HEK293T (cell line): ENCODE data around the gene PRIM2.
"Not testable (repeated sequence)": the region's sequence is repeated elsewhere in the genome, so short reads cannot be mapped to it uniquely, and the experiment has no call there.

Source experiments
- CTCF ChIA-PET: fragments of 350-600 bp; formaldehyde crosslinking; extraction: SDS; loops from one replicate; lab custom pipeline; 2021; ENCODE audit warnings: antibody characterized with exemption, inconsistent platforms; lab: Yijun Ruan, JAX
- POLR2A ChIA-PET: fragments of 350-600 bp; formaldehyde crosslinking; extraction: SDS; loops from one replicate; lab custom pipeline; 2020; ENCODE audit warnings: antibody characterized with exemption, inconsistent platforms; lab: Yijun Ruan, JAX
- DNase-seq: peaks from one replicate; pipeline ENCODE4 v3.0.0; 2012; ENCODE audit warnings: mixed read lengths; ENCODE audit errors: extremely low spot score
- ARNT ChIP-seq: fragments of 450-650 bp; IDR thresholded peaks from 2 replicates; pipeline ENCODE4 v1.6.1; 2017; ENCODE audit warnings: mild to moderate bottlenecking
- CTBP1 ChIP-seq: fragments of 450-650 bp; IDR thresholded peaks from 2 replicates; pipeline ENCODE4 v1.6.1; 2016; ENCODE audit warnings: borderline replicate concordance
- ELF4 ChIP-seq: fragments of 450-650 bp; IDR thresholded peaks from 2 replicates; pipeline ENCODE4 v1.6.1; 2017; ENCODE audit warnings: antibody characterized with exemption
- FOXA1 ChIP-seq: fragments of 450-650 bp; IDR thresholded peaks from 2 replicates; pipeline ENCODE4 v1.6.1; 2016; ENCODE audit warnings: mild to moderate bottlenecking
- FOXK2 ChIP-seq: fragments of 450-650 bp; IDR thresholded peaks from 2 replicates; pipeline ENCODE4 v1.6.1; 2016; ENCODE audit warnings: mild to moderate bottlenecking
- FOXM1 ChIP-seq: fragments of 450-650 bp; IDR thresholded peaks from 2 replicates; pipeline ENCODE4 v1.6.1; 2017; ENCODE audit warnings: mild to moderate bottlenecking, borderline replicate concordance
- HDGF ChIP-seq: fragments of 450-650 bp; IDR thresholded peaks from 2 replicates; pipeline ENCODE4 v1.6.1; 2017; ENCODE audit warnings: antibody characterized with exemption, borderline replicate concordance
- L3MBTL2 ChIP-seq: fragments of 450-650 bp; conservative IDR thresholded peaks from 2 replicates; pipeline ENCODE4 v1.6.1; 2016; ENCODE audit warnings: mild to moderate bottlenecking
- LEF1 ChIP-seq: fragments of 450-650 bp; IDR thresholded peaks from 2 replicates; pipeline ENCODE4 v1.6.1; 2017; ENCODE audit warnings: mild to moderate bottlenecking, borderline replicate concordance
- NFRKB ChIP-seq: fragments of 450-650 bp; IDR thresholded peaks from 2 replicates; pipeline ENCODE4 v1.6.1; 2016; ENCODE audit warnings: mild to moderate bottlenecking, moderate library complexity
- SP1 ChIP-seq: fragments of 450-650 bp; IDR thresholded peaks from 2 replicates; pipeline ENCODE4 v1.6.1; 2017
- SUZ12 ChIP-seq: fragments of 450-650 bp; IDR thresholded peaks from 2 replicates; pipeline ENCODE4 v1.6.1; 2016; ENCODE audit warnings: mild to moderate bottlenecking
- TARDBP ChIP-seq: fragments of 450-650 bp; IDR thresholded peaks from 2 replicates; pipeline ENCODE4 v1.6.1; 2016
- ZNF384 ChIP-seq: fragments of 450-650 bp; IDR thresholded peaks from 2 replicates; pipeline ENCODE4 v1.6.1; 2016
- TF ChIP-seq, protein P1 (sequence below): fragments of 450-650 bp; IDR thresholded peaks from 2 replicates; pipeline ENCODE4 v1.6.1; 2016

The PRIM2 gene

DNA sequence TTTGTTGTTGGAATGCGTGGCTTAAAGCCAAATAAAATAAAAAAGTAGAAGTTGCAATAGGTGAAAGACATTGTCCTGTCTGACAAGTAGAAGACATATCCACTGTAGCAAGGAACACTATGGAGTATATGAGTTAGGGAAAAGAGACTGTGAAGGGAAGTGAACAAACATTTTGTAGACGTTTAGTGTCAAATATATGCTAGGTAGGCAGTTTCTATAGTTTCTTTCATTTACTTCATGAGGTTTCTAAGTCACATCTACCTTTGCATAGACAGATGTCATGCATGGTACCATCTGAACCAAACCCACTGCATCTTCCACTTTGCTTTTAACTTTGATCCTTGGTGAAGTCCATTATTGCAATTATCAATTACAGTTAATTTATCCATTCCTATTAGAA is 9.9 kb downstream of the PRIM2 start:
- TF ChIP-seq NFRKB (no peak), TARDBP (no peak)
- ChIA-PET CTCF (no interaction called here), POLR2A (no interaction called here)
- no peak for DNase-seq

DNA sequence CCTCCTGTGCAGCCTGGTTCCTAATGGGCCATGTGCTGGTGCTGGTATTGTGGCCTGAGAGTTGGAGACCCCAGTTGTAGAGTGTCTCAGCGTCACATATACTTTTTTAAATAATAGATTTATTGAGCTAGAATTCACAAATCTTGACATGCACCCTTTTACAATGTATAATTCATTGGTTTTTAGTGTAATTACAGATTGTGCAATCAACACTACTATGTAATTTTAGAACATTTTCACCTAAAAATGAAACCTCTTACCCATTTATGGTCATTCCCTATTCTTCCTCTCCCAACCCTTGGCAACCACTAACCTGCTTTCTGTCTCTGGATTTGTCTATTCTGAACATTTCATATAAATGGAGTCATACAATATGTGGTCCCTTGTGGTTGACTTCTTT is 10.6 kb downstream of the PRIM2 start:
- ChIA-PET POLR2A (no interaction called here), CTCF (no interaction called here)
- DNase-seq, result no peak
- TF ChIP-seq FOXK2 (no peak), ELF4 (no peak), SUZ12 (no peak), ZNF384 (no peak), FOXA1 (no peak), L3MBTL2 (no peak), SP1 (no peak), NFRKB (no peak), HDGF (no peak), LEF1 (no peak), ARNT (no peak), TARDBP (no peak)

DNA sequence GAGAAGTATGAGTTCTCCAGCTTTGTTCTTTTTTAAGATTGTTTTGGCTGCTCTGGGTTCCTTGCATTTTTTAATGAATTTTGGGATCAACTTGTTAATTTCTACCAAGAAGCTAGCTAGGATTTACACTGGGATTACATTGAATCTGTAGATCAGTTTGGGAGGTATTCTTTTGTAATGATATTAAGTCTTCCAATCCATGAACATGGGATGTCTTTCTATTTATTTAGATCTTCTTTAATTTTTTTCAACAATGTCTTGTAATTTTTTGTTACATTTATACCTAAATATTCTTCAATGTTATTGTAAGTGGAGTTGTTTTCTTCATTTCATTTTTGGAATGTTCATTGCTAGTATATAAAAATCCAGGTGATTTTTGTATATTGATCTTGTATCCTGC is 12.5 kb downstream of the PRIM2 start:
- ChIA-PET CTCF (no interaction called here), POLR2A (no interaction called here)
- DNase-seq, result no peak
- no peak for TF ChIP-seq L3MBTL2
- TF ChIP-seq ELF4, result no peak

DNA sequence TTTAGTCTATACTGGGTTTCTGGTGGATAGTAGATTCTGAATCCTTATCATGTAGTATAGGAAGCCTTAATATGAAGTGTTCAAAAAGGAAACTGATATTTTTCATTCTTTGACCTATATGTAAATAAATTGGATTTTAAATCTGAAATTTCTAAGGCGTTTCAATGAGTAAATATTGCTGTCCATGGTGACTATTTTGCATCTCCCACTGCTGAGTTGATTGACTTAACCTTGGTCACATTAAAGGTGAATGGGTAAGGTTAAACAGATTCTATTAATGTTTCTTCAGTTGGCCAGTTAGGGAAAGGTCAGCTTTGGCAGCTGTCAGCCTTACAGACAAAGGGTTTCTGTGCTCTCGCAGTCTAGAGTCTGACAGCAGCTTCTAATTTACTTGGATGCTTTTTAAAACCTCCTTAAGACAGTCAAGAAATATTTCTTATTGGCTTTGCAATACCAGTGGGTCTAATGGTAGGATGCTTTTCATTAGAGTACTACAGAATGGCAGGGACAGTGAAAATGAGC is 24.8 kb downstream of the PRIM2 start:
- ChIA-PET POLR2A (no interaction called here), CTCF (no interaction called here)
- TF ChIP-seq, protein P1, sequence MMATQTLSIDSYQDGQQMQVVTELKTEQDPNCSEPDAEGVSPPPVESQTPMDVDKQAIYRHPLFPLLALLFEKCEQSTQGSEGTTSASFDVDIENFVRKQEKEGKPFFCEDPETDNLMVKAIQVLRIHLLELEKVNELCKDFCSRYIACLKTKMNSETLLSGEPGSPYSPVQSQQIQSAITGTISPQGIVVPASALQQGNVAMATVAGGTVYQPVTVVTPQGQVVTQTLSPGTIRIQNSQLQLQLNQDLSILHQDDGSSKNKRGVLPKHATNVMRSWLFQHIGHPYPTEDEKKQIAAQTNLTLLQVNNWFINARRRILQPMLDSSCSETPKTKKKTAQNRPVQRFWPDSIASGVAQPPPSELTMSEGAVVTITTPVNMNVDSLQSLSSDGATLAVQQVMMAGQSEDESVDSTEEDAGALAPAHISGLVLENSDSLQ, result no peak
- TF ChIP-seq FOXM1 (no peak), CTBP1 (no peak), ELF4 (no peak), LEF1 (no peak)
- no peak for DNase-seq

DNA sequence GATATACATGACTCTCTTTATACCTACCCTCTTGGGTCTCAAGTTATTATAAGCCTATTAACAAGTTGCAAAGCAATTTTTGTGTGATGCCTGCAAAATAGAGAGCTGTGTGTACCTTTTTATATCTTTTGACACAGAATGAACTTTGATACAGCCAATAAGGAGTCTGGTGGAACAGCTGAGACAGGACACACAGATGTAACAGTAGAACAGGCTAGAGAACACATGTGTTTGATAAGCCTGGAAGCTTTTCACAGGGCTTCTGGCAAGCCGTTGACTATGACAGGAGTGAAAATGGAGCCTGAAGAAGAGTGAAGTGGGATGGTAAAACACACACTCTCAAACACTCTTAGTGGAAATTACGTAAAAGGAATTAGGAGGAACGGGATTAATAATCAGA is 25.9 kb downstream of the PRIM2 start:
- CTCF ChIA-PET, POLR2A ChIA-PET, DNase-seq: not testable (repeated sequence)

DNA sequence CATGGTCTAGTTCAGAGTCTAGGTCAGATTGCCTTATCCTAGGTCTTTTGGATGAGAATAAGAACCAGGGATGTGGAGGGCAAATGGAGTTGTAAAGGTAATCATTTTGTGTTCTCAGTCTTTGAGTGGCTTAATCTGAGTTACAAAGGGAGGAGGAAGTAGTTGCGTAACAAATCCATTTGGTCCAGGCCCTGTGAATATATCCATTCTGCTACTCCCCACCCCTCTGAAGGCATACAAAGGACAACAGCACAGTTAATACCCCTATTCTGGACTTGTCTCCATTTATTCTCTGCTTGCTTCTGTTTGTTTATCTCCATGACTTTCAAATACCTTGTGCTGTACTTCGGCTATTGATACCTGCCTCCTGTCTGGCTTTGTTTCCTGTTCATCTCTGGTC is 29.3 kb downstream of the PRIM2 start:
- POLR2A ChIA-PET, DNase-seq, CTCF ChIA-PET: not testable (repeated sequence)

DNA sequence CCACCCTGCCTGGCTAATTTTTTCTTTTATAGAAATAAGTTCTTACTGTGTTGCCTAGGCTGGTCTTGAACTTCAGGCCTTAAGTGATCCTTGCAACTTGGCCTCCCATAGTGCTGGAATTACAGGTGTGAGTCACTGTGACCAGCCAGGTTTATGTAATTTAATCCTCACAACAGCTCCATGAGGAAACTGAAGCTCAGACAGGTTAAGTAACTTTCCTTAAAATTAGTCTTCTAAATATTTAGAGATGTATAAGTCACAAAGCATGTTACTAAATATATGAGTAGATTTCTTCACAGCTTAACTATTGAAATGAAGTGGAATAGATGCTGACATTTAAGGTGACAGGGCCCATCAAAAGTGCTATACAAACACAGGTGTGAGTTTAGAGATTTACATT is 30.2 kb downstream of the PRIM2 start:
- POLR2A ChIA-PET, CTCF ChIA-PET, DNase-seq: not testable (repeated sequence)

DNA sequence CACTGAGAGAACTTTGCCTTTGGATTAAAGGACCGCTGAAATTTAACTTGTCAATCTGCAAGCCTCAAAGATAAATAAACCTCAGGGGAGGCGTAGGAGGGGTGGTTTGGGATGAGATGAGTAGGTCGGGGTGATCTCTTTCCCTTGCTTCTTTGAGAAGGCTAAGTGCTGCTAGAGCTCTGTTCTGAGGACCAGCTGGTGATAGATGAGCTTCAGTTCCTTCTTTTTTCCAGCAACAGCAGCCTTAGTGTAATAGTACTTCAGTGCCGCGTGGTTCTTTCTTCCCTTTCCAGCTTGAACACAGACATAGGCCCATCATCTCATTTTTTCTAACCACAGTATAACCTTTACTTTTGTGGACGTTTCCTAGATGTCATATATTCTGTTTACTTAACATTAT is 33.0 kb downstream of the PRIM2 start:
- POLR2A ChIA-PET, DNase-seq: not testable (repeated sequence)

DNA sequence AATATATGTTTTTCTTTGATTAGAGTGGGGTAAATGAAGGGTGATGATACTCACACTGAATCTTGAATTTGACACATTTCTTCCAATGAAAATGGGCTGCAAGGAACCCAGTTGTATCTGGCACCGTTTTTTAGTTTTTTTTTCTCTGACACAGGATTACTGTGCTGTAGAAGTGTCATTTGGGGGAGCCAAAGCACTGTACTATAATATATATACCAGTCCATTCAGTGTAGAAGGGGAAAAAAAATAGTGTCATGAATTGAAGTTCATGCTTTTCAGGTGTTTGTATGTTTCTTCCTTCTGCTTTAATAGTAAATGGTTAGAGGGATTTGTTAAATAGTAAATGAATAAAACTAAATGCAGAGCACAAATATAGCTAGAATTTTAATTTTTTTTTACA is 35.2 kb downstream of the PRIM2 start:
- CTCF ChIA-PET, DNase-seq, POLR2A ChIA-PET: not testable (repeated sequence)

More for the DNA sequence above, 33.0 kb downstream of the PRIM2 start:
- CTCF ChIA-PET, result not testable (repeated sequence)

DNA sequence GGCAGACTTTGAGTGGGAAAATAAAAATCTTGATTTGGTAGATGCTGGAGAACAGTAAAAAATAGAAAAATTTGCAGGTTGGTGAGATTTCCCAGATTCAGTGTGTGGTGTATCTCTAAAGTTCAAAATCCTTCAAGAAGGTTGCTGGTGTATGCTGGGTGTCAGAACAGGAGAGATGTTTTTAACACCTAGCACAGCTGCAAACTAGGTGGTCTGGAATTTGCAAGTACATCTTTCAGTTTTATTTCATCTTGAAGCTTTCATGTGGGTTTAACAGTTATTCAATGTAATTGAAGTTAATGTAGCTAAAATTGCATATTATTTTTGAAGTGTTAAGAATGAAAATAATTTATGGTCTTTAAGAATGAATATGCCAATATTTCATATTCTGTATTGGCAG is 40.9 kb downstream of the PRIM2 start:
- POLR2A ChIA-PET, DNase-seq, CTCF ChIA-PET: not testable (repeated sequence)

DNA sequence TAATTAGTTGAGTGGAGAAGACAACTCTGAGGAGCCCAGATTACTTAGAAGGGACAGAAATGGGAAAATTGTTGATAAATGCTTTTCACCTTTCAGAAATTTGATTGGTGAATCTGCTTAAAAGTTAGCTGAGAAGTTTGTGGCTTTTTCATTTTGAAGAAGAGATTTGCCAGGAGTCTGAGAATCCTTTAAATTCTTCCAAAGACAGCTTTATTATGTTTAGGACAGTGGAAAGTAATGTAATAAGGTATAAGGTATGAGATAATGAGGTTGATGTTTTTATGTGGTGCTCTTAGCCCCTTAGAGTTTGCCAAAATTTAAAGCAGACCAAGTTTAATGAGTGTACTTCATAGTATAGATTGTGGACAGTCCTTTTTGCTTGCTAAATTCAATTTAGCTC is 42.3 kb downstream of the PRIM2 start:
- DNase-seq, CTCF ChIA-PET, POLR2A ChIA-PET: not testable (repeated sequence)

DNA sequence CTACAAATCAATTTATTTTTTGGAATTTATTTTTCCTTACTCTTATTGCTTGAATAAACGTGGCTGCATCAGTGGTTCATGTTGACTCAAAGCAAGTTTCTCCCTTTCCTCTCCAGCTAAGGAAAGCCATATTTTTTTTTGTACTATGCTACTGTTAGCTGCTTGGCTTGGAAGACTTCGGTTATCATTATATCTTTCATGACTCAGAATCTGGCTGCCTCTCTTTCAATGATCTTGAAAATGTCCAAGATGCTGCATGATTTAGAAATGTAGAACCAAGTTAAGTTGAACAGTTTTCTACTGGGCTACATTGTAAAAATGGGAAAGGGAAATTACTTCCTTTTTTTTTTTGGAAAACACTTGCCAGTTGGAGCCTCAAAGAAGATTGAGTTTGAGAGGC is 44.9 kb downstream of the PRIM2 start:
- POLR2A ChIA-PET, DNase-seq, CTCF ChIA-PET: not testable (repeated sequence)

DNA sequence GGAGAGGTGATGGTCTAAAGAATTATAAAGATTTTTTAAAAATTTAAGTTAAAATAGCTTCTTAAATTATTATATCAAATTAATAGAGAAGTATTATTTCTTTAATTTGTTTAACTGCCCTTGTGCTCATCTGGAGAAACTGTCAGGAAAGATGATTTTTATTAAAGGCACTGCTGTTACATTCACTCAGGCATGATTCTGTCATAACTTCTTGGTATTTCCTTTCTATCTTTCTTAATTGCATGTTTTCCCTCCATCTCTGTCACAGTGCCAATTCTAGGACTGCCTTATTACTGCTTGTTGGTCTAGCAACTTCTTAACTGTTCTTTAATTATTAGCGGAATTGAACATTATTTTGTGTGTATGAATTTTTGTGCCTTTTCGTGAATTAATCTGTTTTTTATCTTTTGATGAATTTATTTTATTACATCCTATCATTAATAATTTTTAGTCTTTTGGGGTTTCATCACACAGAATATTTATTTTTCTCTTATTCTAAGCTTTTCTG is 47.7 kb downstream of the PRIM2 start:
- POLR2A ChIA-PET, CTCF ChIA-PET, DNase-seq: not testable (repeated sequence)

DNA sequence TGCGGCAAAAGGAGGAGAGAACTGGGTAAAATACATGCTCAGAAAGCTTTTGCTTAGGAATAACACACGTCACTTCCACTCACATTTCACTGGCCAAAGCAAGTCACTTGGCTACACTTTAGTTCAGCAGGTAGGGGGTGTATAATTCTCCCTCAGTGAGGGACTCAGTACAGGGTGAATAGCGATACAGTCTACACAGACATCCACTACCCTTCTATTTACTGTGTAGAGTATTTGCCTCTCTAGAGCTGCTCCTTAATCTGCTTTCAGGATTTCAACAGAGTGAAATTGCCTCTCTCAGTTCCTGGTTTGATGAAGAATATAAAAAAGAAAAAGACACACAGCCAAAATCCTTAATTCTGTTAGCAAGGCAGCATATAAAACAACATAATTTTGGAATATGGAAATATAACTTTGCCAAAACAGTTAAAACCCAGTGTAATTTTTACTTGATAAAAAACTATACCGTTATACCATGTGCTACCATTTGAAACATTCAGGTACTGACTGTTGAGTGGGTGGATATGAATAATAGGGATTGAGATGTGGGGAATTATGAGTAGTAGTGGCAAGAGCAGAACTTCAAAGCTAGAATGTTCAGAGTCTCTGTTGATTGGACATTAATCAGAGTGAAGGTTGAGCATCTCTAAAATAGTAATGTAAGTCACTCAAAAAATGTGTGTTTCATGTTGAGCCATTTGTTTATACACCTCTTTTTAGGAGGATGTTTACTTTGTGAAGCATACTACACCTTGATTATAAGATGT is 51.7 kb downstream of the PRIM2 start:
- CTCF ChIA-PET, DNase-seq, POLR2A ChIA-PET: not testable (repeated sequence)

DNA sequence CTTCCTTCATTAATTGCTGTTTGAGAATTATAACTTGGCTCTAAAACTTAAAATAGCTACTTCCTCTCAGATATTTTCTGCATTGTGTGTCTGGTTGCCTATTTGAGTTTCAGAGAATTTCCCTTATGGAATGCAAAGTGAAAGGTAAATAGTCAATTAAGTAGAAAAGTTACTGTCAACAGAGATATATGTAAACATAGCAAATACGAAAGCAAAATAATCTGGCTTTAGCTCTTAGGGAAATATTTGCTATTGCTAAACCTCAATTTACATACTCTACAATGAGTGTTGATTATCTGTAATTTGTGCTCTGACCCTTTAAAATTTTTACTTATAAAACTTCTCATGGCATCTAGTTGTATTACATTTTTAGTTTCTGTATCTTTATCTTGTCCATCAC is 54.3 kb downstream of the PRIM2 start:
- DNase-seq, POLR2A ChIA-PET: not testable (repeated sequence)
- CTCF ChIA-PET, result interaction anchor here (0.6 kb wide), 1 partner anchor 469 kb away, joined by 3 read pairs; no protein-coding TSS in a partner anchor
